Pancreas (tissue), 10 donors: ENCODE measurements around the gene CNTNAP5. TPM values are rescaled to one million over a fixed set of nuclear protein-coding genes. Genes with fewer than 3 reads are reported as not detected.

Source experiments
- ATAC-seq, 4 donors: fragments of 200-7000 bp; cut with Tn5 transposase; one replicate each; pipeline versions ENCODE4 v1.8.0 to v1.9.1; 2020; ENCODE audit warnings: mild to moderate bottlenecking in 4 of 4, moderate library complexity in 4 of 4
- DNase-seq, 6 donors: peaks; one replicate each; pipeline ENCODE4 v3.0.0-alpha.2; 2020
- FAIRE-seq: peaks from 2 replicates; lab custom pipeline; 2012; peaks lifted over from hg19 to GRCh38; lab: Jason Lieb, UNC
- H3K27ac ChIP-seq, 4 donors: fragments of 200-600 bp; sonication (generic); 1 replicate in 3 of 4; 2 replicates in 1 of 4; pipeline versions ENCODE4 v1.5.0 to v1.8.0; 2020
- H3K27me3 ChIP-seq, 4 donors: fragments of 200-600 bp; one replicate each; pipeline ENCODE4 v1.8.0; 2021
- H3K36me3 ChIP-seq, 3 donors: fragments of 200-600 bp; sonication (generic) in 1 of 3; one replicate each; pipeline versions ENCODE4 v1.5.0 to v1.8.0; 2020 to 2021
- H3K4me1 ChIP-seq, 3 donors: fragments of 200-600 bp; one replicate each; pipeline ENCODE4 v1.8.0; 2021
- H3K4me3 ChIP-seq, 4 donors: fragments of 200-600 bp; sonication (generic) in 2 of 4; one replicate each; pipeline versions ENCODE4 v1.5.0 to v1.8.0; 2020 to 2021
- H3K9me3 ChIP-seq, 4 donors: fragments of 200-600 bp; one replicate each; pipeline ENCODE4 v1.8.0; 2021
- CTCF ChIP-seq, 4 donors: fragments of 200-600 bp; sonication (generic) in 3 of 4; IDR thresholded peaks; one replicate each; pipeline versions ENCODE4 v1.5.0 to v1.8.0; 2021; ENCODE audit warnings: antibody characterized with exemption in 4 of 4
- WGBS, 2 donors: extraction: QIAGEN DNeasy Blood & Tissue Kit; methylation state at CpG; one replicate each; pipeline ENCODE4 v1.1.7; 2013; 5-methylcytosine and 5-hydroxymethylcytosine counted together
- intact Hi-C, 3 donors: fragments of 100-400 bp; cut with DNase I; formaldehyde crosslinking; loops; one replicate each; pipeline versions ENCODE4 v1.11.1 to v1.14.2; 2022
- polyA plus RNA-seq, 2 donors: library from polyadenylated mRNA; stranded (reverse); fragments of 200-250 nt; gene quantifications; one replicate each; pipeline ENCODE4 v1.2.3, GENCODE V29; 2013
- total RNA-seq, 6 donors: library from RNA; stranded (reverse); fragmentation: NEBNext Ultra II Directional in 4 of 6; extraction: Animal tissue kit (Norgen Biotek cat#: 25700) in 4 of 6; gene quantifications; one replicate each; pipeline versions ENCODE4 v1.2.1 to v1.2.4, GENCODE V29; 2021 to 2023
- donor health status: healthy with polysubstance abuse.
- donor health status: DM: no; HTN: no; CAD: no; lungs with moderate emphysema.
- donor health status: DM: no; HTN: no; CAD: no.
- donor health status: control.
- donor health status: control.
- donor health status: Bipolar disorder and iron deficiency.
- donor health status: DM: yes; HTN: yes; CAD: no.
- donor health status: DM: no; HTN: no; CAD: no.
- donor health status: DM: no; HTN: no; CAD: no.
- donor health status: DM: yes; HTN: yes; CAD: no.

CNTNAP5 gene
- total and polyA plus RNA-seq, 8 donors = 0.05 to 0.43 (median 0.12) TPM

GRCh38 chr2:124026503-124026902 is 1.4 kb downstream of the CNTNAP5 start:
- ATAC-seq = no peak
- Histone ChIP-seq H3K4me1 (no peaks in the 10 kb centered on the region), H3K27ac (no peak overlapping the region), H3K27me3 (peaks cover 0 to 39% (median 5%) of the 10 kb centered on the region in 4 donors), H3K9me3 (no peaks in the 10 kb centered on the region), H3K4me3 (no peak overlapping the region), H3K36me3 (no peaks in the 10 kb centered on the region)
- 53 to 80% methylated on average over 2 of the region's 2 CpGs for WGBS, 2 donors
- intact Hi-C loops = no loop called here
- no peak for FAIRE-seq
- DNase-seq = no peak
- no peak for TF ChIP-seq CTCF (IDR thresholded peaks at IDR 0.05)

GRCh38 chr2:124027182-124027581 is 2.1 kb downstream of the CNTNAP5 start:
- TF ChIP-seq CTCF (IDR thresholded peaks at IDR 0.05) = peak in 2 of 4 donors; percentile 37 to 51
- H3K4me1 ChIP-seq = no peaks in the 10 kb centered on the region
- H3K9me3 ChIP-seq = no peaks in the 10 kb centered on the region
- intact Hi-C loops = no loop called here
- FAIRE-seq (no peak), DNase-seq (peak in 1 of 6 donors; percentile 24), ATAC-seq (peak in 3 of 4 donors; percentile 76 to 85 (median 84))
- H3K4me3 ChIP-seq = no peak overlapping the region
- H3K27me3 ChIP-seq = peaks cover 0 to 35% (median 5%) of the 10 kb centered on the region in 4 donors
- H3K27ac ChIP-seq = no peak overlapping the region
- no peaks in the 10 kb centered on the region for H3K36me3 ChIP-seq
- 0% methylated on average over 4 of the region's 4 CpGs for WGBS, 2 donors

GRCh38 chr2:124032799-124033198 is 7.7 kb downstream of the CNTNAP5 start:
- WGBS, 2 donors = 39 to 40% methylated on average over 3 of the region's 3 CpGs
- no peak for TF ChIP-seq CTCF (IDR thresholded peaks at IDR 0.05)
- no peaks in the 10 kb centered on the region for H3K36me3 ChIP-seq
- peaks cover 0 to 11% (median 2%) of the 10 kb centered on the region in 4 donors for H3K27me3 ChIP-seq
- H3K4me3 ChIP-seq = no peak overlapping the region
- no peaks in the 10 kb centered on the region for H3K4me1 ChIP-seq
- no peak for DNase-seq
- H3K27ac ChIP-seq = no peak overlapping the region
- FAIRE-seq = no peak
- no peak for ATAC-seq
- intact Hi-C loops = no loop called here
- H3K9me3 ChIP-seq = no peaks in the 10 kb centered on the region

- Histone ChIP-seq H3K27ac (no peak overlapping the region), H3K27me3 (no peaks in the 10 kb centered on the region), H3K4me1 (no peaks in the 10 kb centered on the region), H3K4me3 (no peak overlapping the region), H3K36me3 (no peaks in the 10 kb centered on the region), H3K9me3 (no peaks in the 10 kb centered on the region)
- FAIRE-seq = no peak
- TF ChIP-seq CTCF (IDR thresholded peaks at IDR 0.05) = no peak
- WGBS, 2 donors = 23 to 36% methylated on average over 2 of the region's 2 CpGs
- intact Hi-C loops = no loop called here
- DNase-seq = no peak
- ATAC-seq = peak in 3 of 4 donors; percentile 48 to 86 (median 72)
These were observed 9.2 kb downstream of the CNTNAP5 start for GRCh38 chr2:124034265-124034664.

GRCh38 chr2:124035001-124035400 is 9.9 kb downstream of the CNTNAP5 start:
- 56 to 64% methylated on average over 1 of the region's 1 CpG for WGBS, 2 donors
- no peak for FAIRE-seq
- DNase-seq = no peak
- intact Hi-C loops = no loop called here
- no peaks in the 10 kb centered on the region for H3K9me3 ChIP-seq
- H3K4me1 ChIP-seq = no peaks in the 10 kb centered on the region
- ATAC-seq = no peak
- TF ChIP-seq CTCF (IDR thresholded peaks at IDR 0.05) = no peak
- no peaks in the 10 kb centered on the region for H3K36me3 ChIP-seq
- no peak overlapping the region for H3K27ac ChIP-seq
- no peaks in the 10 kb centered on the region for H3K27me3 ChIP-seq
- H3K4me3 ChIP-seq = no peak overlapping the region
